ENCODE data around the gene COG3.

Gene COG3

GRCh38 chr13:45510672-45511071 lies 45.9 kb downstream of the COG3 start:
- DNase-seq (ENCODE audit: low read depth in 1 of 2, low spot score in 1 of 2) = no peak
- Histone ChIP-seq H3K4me3 (replicated peaks; ENCODE audit: insufficient read depth, low read length) (no peak overlapping the region), H3K27ac (replicated peaks) (no peak overlapping the region), H3K27me3 (ENCODE audit: insufficient read depth, poor library complexity, severe bottlenecking) (no peaks in the 10 kb centered on the region)
- TF ChIP-seq SPI1 (IDR thresholded peaks at IDR 0.05; ENCODE audit: borderline replicate concordance, low read depth) (no peak), POLR2AphosphoS5 (IDR thresholded peaks at IDR 0.05; ENCODE audit: low read depth) (no peak), GABPA (IDR thresholded peaks at IDR 0.05; ENCODE audit: low read depth) (no peak)
- TF ChIP-seq, protein P1, sequence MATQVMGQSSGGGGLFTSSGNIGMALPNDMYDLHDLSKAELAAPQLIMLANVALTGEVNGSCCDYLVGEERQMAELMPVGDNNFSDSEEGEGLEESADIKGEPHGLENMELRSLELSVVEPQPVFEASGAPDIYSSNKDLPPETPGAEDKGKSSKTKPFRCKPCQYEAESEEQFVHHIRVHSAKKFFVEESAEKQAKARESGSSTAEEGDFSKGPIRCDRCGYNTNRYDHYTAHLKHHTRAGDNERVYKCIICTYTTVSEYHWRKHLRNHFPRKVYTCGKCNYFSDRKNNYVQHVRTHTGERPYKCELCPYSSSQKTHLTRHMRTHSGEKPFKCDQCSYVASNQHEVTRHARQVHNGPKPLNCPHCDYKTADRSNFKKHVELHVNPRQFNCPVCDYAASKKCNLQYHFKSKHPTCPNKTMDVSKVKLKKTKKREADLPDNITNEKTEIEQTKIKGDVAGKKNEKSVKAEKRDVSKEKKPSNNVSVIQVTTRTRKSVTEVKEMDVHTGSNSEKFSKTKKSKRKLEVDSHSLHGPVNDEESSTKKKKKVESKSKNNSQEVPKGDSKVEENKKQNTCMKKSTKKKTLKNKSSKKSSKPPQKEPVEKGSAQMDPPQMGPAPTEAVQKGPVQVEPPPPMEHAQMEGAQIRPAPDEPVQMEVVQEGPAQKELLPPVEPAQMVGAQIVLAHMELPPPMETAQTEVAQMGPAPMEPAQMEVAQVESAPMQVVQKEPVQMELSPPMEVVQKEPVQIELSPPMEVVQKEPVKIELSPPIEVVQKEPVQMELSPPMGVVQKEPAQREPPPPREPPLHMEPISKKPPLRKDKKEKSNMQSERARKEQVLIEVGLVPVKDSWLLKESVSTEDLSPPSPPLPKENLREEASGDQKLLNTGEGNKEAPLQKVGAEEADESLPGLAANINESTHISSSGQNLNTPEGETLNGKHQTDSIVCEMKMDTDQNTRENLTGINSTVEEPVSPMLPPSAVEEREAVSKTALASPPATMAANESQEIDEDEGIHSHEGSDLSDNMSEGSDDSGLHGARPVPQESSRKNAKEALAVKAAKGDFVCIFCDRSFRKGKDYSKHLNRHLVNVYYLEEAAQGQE (IDR thresholded peaks at IDR 0.05; ENCODE audit: insufficient replicate concordance, low read depth) = no peak
- TF ChIP-seq, protein P2, sequence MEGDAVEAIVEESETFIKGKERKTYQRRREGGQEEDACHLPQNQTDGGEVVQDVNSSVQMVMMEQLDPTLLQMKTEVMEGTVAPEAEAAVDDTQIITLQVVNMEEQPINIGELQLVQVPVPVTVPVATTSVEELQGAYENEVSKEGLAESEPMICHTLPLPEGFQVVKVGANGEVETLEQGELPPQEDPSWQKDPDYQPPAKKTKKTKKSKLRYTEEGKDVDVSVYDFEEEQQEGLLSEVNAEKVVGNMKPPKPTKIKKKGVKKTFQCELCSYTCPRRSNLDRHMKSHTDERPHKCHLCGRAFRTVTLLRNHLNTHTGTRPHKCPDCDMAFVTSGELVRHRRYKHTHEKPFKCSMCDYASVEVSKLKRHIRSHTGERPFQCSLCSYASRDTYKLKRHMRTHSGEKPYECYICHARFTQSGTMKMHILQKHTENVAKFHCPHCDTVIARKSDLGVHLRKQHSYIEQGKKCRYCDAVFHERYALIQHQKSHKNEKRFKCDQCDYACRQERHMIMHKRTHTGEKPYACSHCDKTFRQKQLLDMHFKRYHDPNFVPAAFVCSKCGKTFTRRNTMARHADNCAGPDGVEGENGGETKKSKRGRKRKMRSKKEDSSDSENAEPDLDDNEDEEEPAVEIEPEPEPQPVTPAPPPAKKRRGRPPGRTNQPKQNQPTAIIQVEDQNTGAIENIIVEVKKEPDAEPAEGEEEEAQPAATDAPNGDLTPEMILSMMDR (IDR thresholded peaks at IDR 0.05; ENCODE audit: insufficient read depth, low read length) = no peak

GRCh38 chr13:45511310-45512097 lies 46.8 kb downstream of the COG3 start:
- TF ChIP-seq POLR2AphosphoS5 (IDR thresholded peaks at IDR 0.05; ENCODE audit: low read depth) (no peak), SPI1 (IDR thresholded peaks at IDR 0.05; ENCODE audit: borderline replicate concordance, low read depth) (no peak), GABPA (IDR thresholded peaks at IDR 0.05; ENCODE audit: low read depth) (no peak)
- TF ChIP-seq, protein P1 (IDR thresholded peaks at IDR 0.05; ENCODE audit: insufficient replicate concordance, low read depth) = no peak
- TF ChIP-seq, protein P2 (IDR thresholded peaks at IDR 0.05; ENCODE audit: insufficient read depth, low read length) = peak; percentile 73
- H3K27me3 ChIP-seq (ENCODE audit: insufficient read depth, poor library complexity, severe bottlenecking) = no peaks in the 10 kb centered on the region
- H3K27ac ChIP-seq (replicated peaks) = no peak overlapping the region
- no peak overlapping the region for H3K4me3 ChIP-seq (replicated peaks; ENCODE audit: insufficient read depth, low read length)
- DNase-seq (ENCODE audit: low read depth in 1 of 2, low spot score in 1 of 2) = peak; percentile 39 to 65

DNA sequence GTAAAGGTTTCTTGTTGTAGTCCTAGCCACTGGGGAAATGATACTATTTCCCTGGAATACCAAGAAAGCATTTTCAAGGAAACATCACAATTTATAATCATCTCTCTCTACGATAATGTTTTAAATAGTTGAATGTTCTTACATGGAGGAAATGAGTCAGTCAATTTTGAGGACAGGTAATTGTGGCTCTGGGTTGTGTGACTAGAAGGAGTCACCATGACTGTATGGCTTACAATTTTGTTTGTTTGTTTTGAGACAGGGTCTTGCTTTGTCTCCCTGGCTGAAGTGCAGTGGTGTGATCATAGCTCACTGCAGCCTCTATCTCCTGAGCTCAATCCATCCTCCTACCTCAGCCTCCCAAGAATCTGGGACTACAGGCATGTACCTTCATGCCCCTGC lies 47.4 kb downstream of the COG3 start:
- Histone ChIP-seq H3K27ac (replicated peaks) (no peak overlapping the region), H3K4me3 (replicated peaks; ENCODE audit: insufficient read depth, low read length) (no peak overlapping the region), H3K27me3 (ENCODE audit: insufficient read depth, poor library complexity, severe bottlenecking) (no peaks in the 10 kb centered on the region)
- TF ChIP-seq, protein P1 (IDR thresholded peaks at IDR 0.05; ENCODE audit: insufficient replicate concordance, low read depth) = no peak
- TF ChIP-seq SPI1 (IDR thresholded peaks at IDR 0.05; ENCODE audit: borderline replicate concordance, low read depth) (no peak), POLR2AphosphoS5 (IDR thresholded peaks at IDR 0.05; ENCODE audit: low read depth) (no peak), GABPA (IDR thresholded peaks at IDR 0.05; ENCODE audit: low read depth) (no peak)
- TF ChIP-seq, protein P2 (IDR thresholded peaks at IDR 0.05; ENCODE audit: insufficient read depth, low read length) = no peak
- no peak for DNase-seq (ENCODE audit: low read depth in 1 of 2, low spot score in 1 of 2)

Data from HL-60 (cell line).